ENCODE measurements around the gene CGB7. TPM values are rescaled to one million over a fixed set of nuclear protein-coding genes. Genes with fewer than 3 reads are reported as not detected.

CGB7 gene
- total and polyA plus RNA-seq, 10 of the 15 experiments (the other 5 are each of a cell fraction or from before 2014, with no cell fraction given): 0.06 TPM; not detected in 9

DNA sequence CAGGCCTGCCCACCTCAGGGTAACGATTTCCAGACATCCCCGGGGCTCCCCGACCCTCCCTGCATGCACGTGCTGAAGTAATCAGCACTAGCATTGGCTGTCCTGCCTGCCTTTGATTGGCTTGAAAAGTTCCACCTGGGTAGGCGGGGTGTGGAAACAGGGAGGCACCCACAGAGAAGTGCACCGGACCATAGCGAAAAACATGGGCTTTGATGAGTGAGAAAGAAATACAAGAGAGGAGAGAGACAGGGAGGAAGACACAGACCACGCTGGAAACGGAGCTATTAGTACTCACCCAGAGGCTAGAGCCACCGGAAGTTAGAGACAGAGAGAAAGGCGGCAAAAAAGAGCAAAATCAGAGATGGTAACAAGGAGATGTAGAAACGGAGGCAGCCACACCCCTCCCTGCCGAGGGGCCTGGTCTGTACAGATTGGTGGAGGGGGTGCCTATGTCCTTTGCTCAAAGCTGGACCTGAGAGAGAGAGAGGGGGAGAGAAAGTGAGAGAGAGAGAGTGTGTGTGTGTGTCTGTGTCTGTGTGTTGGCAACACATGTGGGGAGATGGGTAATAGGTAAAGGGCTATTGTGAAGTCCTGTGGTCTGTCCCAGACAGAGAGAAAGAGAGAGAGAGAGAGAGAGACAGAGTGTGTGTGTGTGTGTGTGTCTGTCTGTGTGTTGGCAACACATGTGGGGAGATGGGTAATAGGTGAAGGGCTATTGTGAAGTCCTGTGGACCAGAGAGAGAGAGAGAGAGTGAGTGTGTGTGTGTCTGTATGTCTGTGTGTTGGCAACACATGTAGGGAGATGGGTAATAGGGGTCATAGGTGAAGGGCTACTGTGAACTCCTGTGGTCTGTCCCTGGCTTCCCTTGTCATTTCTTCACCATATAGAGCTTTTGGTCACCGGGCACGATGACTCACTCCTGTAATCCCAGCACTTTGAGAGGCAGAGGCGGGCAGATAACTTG is 36.3 kb downstream of the CGB7 start:
- intact Hi-C loops (cut with micrococcal nuclease; ENCODE audit: unreplicated experiment) (no loop called here), in situ Hi-C loops (cut with MboI) (no loop called here)
- no peak for FAIRE-seq
- no peaks in the 10 kb centered on the region for H4K20me1 ChIP-seq (ENCODE audit: control insufficient read depth, insufficient read depth)
- POLR2A ChIA-PET: interaction anchor here (0.5 kb wide), 1 partner anchor 140 kb away, joined by 5 read pairs; no protein-coding TSS in a partner anchor
- RAD21 ChIA-PET (ENCODE audit: unreplicated experiment): interaction anchor here (0.6 kb wide), 1 partner anchor 247 kb away, joined by 3 read pairs; no protein-coding TSS in a partner anchor
- peak overlapping the region; percentile 15 for H2AFZ ChIP-seq (ENCODE audit: control insufficient read depth, low read depth, low read length)
- no peaks in the 10 kb centered on the region; a peak in 1 of 4 replicates for H3K36me3 ChIP-seq (ENCODE audit: control insufficient read depth in 2 of 2, insufficient read depth in 2 of 2, low read length in 1 of 2)
- no peak overlapping the region for H3K9ac ChIP-seq (ENCODE audit: control insufficient read depth, insufficient read depth, low read length)
- H3K4me2 ChIP-seq (ENCODE audit: control insufficient read depth, insufficient read depth): no peak overlapping the region
- peak; percentile 16; the same call in 2 of the 3 replicates for ATAC-seq
- H3K4me3 ChIP-seq: no peak overlapping the region
- H3K9me3 ChIP-seq (replicated peaks; ENCODE audit: control insufficient read depth, insufficient read depth, low read length): no peaks in the 10 kb centered on the region
- CTCF ChIA-PET: interaction anchor here (0.8 to 1.8 kb wide), 2 partner anchors 77 to 178 kb away, joined by 3 to 5 read pairs; no protein-coding TSS in a partner anchor
- 12% methylated on average over 16 of the region's 16 CpGs for WGBS (ENCODE audit: insufficient coverage, insufficient replicate concordance, low lambda C conversion rate, missing lambda C conversion rate)
- H3K79me2 ChIP-seq (ENCODE audit: control insufficient read depth, insufficient read depth, low read length): no peaks in the 10 kb centered on the region
- no TSS peak for BruUV-seq (replicated peaks)
- no peak for DNase-seq (ENCODE audit: low read depth, low spot score)
- H3K27ac ChIP-seq (ENCODE audit: control insufficient read depth, insufficient read depth): no peak overlapping the region
- peak; percentile 80 for TF ChIP-seq NR2F1 (conservative IDR thresholded peaks at IDR 0.05)
- TF ChIP-seq ATF7 (IDR thresholded peaks at IDR 0.05; ENCODE audit: low read depth): no peak
- TF ChIP-seq IRF4 (IDR thresholded peaks at IDR 0.05; ENCODE audit: low read depth, low read length): no peak
- TF ChIP-seq JUND (IDR thresholded peaks at IDR 0.05; ENCODE audit: low read depth, low read length): no peak
- TF ChIP-seq BHLHE40 (IDR thresholded peaks at IDR 0.05; ENCODE audit: borderline replicate concordance in 1 of 2, low read depth in 2 of 2, low read length in 1 of 2): peak; percentile 61 to 81
- TF ChIP-seq PAX5 (IDR thresholded peaks at IDR 0.05; ENCODE audit: borderline replicate concordance, low read depth, low read length): 0 out of 2 replicates have a peak, but pooled peaks have one; percentile 40
- TF ChIP-seq, protein P1, sequence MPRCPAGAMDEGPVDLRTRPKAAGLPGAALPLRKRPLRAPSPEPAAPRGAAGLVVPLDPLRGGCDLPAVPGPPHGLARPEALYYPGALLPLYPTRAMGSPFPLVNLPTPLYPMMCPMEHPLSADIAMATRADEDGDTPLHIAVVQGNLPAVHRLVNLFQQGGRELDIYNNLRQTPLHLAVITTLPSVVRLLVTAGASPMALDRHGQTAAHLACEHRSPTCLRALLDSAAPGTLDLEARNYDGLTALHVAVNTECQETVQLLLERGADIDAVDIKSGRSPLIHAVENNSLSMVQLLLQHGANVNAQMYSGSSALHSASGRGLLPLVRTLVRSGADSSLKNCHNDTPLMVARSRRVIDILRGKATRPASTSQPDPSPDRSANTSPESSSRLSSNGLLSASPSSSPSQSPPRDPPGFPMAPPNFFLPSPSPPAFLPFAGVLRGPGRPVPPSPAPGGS (IDR thresholded peaks at IDR 0.05; ENCODE audit: borderline replicate concordance, insufficient read depth, low read depth, low read length, poor library complexity, severe bottlenecking): no peak
- TF ChIP-seq RUNX3 (IDR thresholded peaks at IDR 0.05; ENCODE audit: low read length): peak; percentile 9; the same call in 1 of the 2 replicates
- no peaks in the 10 kb centered on the region for H3K27me3 ChIP-seq (replicated peaks in 1 of 2; ENCODE audit: control insufficient read depth in 2 of 2, insufficient read depth in 2 of 2, low read length in 1 of 2)
- peaks cover 15% of the 10 kb centered on the region for H3K4me1 ChIP-seq (ENCODE audit: control insufficient read depth, insufficient read depth, low read length)
- SMC1A ChIA-PET (ENCODE audit: uncharacterized antibody, unreplicated experiment): no interaction called here

Data from GM12878 (cell line).